Osteocyte (in vitro differentiated cells): Measurements from ENCODE around the gene CADPS. TPM values are rescaled to one million over a fixed set of nuclear protein-coding genes. Genes with fewer than 3 reads are reported as not detected.

Experiments used
- DNase-seq: peaks from one replicate; pipeline ENCODE4 v3.0.0; 2021; ENCODE audit warnings: mixed read lengths; ENCODE audit not compliant: unreplicated experiment; ENCODE audit errors: extremely low spot score
- H3K27ac Mint-ChIP-seq: one replicate; pipeline ENCODE4 v1.8.0; 2021; ENCODE audit warnings: mild to moderate bottlenecking, mixed read lengths; ENCODE audit not compliant: unreplicated experiment
- H3K27me3 Mint-ChIP-seq: one replicate; pipeline ENCODE4 v1.8.0; 2021; ENCODE audit warnings: mixed read lengths; ENCODE audit not compliant: unreplicated experiment
- H3K36me3 Mint-ChIP-seq: one replicate; pipeline ENCODE4 v1.8.0; 2021; ENCODE audit warnings: mixed read lengths; ENCODE audit not compliant: unreplicated experiment
- H3K4me1 Mint-ChIP-seq: one replicate; pipeline ENCODE4 v1.8.0; 2021; ENCODE audit warnings: mixed read lengths; ENCODE audit not compliant: unreplicated experiment
- H3K4me3 Mint-ChIP-seq: one replicate; pipeline ENCODE4 v1.8.0; 2021; ENCODE audit warnings: mild to moderate bottlenecking, moderate library complexity, mixed read lengths; ENCODE audit not compliant: unreplicated experiment
- H3K9me3 Mint-ChIP-seq: one replicate; pipeline ENCODE4 v1.8.0; 2021; ENCODE audit warnings: mixed read lengths; ENCODE audit not compliant: unreplicated experiment
- CTCF ChIP-seq: fragments of 200-600 bp; sonication (generic); IDR thresholded peaks from 2 replicates; pipeline ENCODE4 v1.5.0; 2021; ENCODE audit warnings: antibody characterized with exemption, mild to moderate bottlenecking, moderate library complexity
- total RNA-seq: library from RNA; stranded (reverse); gene quantifications from 2 replicates; pipeline ENCODE4 v1.2.1, GENCODE V29; 2021

Gene CADPS
- total RNA-seq, 1 donor from 2014 or later = not detected

- no peaks in the 10 kb centered on the region for H3K36me3 Mint-ChIP-seq
- H3K27ac Mint-ChIP-seq = no peak overlapping the region
- no peaks in the 10 kb centered on the region for H3K9me3 Mint-ChIP-seq
- no peak for TF ChIP-seq CTCF
- peaks cover 53% of the 10 kb centered on the region for H3K27me3 Mint-ChIP-seq
- H3K4me3 Mint-ChIP-seq = no peak overlapping the region
- no peak for DNase-seq
- no peaks in the 10 kb centered on the region for H3K4me1 Mint-ChIP-seq
Observed at GRCh38 chr3:62539762-62540161, 335.5 kb downstream of the CADPS start.

DNA sequence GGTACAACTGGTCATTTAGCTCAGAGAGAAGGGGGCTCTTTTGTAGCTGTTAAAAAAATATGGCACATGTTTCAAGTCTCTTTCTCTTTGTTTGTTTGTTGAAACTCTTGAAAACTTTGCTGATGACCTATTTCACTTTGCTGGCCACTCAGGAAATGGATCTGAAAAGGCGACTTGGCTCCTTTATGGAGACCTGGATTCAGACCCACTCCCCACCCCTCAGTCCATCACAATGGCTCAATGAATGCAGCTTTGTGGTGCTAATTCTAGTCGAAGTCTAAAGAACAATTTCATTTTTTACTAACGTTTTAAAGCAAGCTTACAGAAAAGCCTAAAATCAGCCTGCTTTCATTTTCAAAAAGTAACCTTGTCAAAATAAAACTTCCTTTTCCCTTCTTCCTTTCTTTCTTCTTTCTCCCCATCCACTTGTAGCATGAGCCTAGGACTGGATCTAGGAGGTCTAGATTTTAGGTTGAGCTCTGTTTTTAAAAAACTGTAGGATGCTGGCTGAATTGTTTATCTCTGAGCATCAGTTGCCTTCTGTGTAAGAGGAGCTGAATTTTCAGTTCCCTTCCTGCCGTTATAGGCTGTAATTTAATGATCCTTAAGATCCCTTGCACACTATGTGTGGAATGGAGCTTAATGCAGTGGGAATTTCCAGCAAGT, 336.4 kb downstream of the CADPS start:
- no peak for TF ChIP-seq CTCF
- no peaks in the 10 kb centered on the region for H3K36me3 Mint-ChIP-seq
- H3K9me3 Mint-ChIP-seq = no peaks in the 10 kb centered on the region
- H3K4me1 Mint-ChIP-seq = no peaks in the 10 kb centered on the region
- DNase-seq = no peak
- H3K27me3 Mint-ChIP-seq = peaks cover 55% of the 10 kb centered on the region
- no peak overlapping the region for H3K27ac Mint-ChIP-seq
- no peak overlapping the region for H3K4me3 Mint-ChIP-seq

DNA sequence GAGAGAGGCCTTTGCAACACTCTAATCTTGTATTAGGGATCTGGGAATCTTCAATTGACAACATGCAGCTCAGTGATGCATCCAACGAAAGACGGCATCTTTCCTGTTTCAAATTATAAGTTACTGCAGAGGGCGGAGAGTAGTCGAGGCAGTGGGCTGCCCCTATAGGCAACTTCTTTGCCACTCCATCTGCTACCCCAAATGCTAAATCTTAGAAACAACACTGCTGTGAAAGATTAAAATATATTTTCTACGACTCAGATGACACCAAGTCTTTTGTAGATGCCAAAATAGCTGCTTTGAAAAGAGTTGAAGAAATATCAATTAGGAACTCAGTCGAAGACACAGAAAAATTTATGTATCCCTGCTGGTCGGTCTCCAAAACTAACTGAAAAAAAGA, 340.9 kb downstream of the CADPS start:
- DNase-seq = no peak
- H3K36me3 Mint-ChIP-seq = no peaks in the 10 kb centered on the region
- no peaks in the 10 kb centered on the region for H3K9me3 Mint-ChIP-seq
- no peaks in the 10 kb centered on the region for H3K4me1 Mint-ChIP-seq
- H3K27ac Mint-ChIP-seq = no peak overlapping the region
- no peak overlapping the region for H3K4me3 Mint-ChIP-seq
- TF ChIP-seq CTCF = no peak
- peaks cover 46% of the 10 kb centered on the region for H3K27me3 Mint-ChIP-seq

- no peak overlapping the region for H3K27ac Mint-ChIP-seq
- no peaks in the 10 kb centered on the region for H3K4me1 Mint-ChIP-seq
- no peak overlapping the region for H3K4me3 Mint-ChIP-seq
- peaks cover 32% of the 10 kb centered on the region for H3K27me3 Mint-ChIP-seq
- no peak for TF ChIP-seq CTCF
- no peaks in the 10 kb centered on the region for H3K9me3 Mint-ChIP-seq
- H3K36me3 Mint-ChIP-seq = no peaks in the 10 kb centered on the region
- DNase-seq = no peak
Observed at GRCh38 chr3:62532796-62533195, 342.4 kb downstream of the CADPS start.

- no peak overlapping the region for H3K4me3 Mint-ChIP-seq
- no peaks in the 10 kb centered on the region for H3K36me3 Mint-ChIP-seq
- H3K9me3 Mint-ChIP-seq = no peaks in the 10 kb centered on the region
- H3K27ac Mint-ChIP-seq = no peak overlapping the region
- TF ChIP-seq CTCF = no peak
- no peaks in the 10 kb centered on the region for H3K4me1 Mint-ChIP-seq
- no peak for DNase-seq
- peaks cover 27% of the 10 kb centered on the region for H3K27me3 Mint-ChIP-seq
Observed at GRCh38 chr3:62531981-62532380, 343.2 kb downstream of the CADPS start.
